ENCODE results near the gene TSPAN4. TPM values are rescaled to one million over a fixed set of nuclear protein-coding genes. Genes with fewer than 3 reads are reported as not detected.

Gene TSPAN4
- total and polyA plus RNA-seq, 9 of the 15 experiments (the other 6 are each of a cell fraction or from before 2014, with no cell fraction given), result 0.07 to 31.0 (median 15.7) TPM

DNA sequence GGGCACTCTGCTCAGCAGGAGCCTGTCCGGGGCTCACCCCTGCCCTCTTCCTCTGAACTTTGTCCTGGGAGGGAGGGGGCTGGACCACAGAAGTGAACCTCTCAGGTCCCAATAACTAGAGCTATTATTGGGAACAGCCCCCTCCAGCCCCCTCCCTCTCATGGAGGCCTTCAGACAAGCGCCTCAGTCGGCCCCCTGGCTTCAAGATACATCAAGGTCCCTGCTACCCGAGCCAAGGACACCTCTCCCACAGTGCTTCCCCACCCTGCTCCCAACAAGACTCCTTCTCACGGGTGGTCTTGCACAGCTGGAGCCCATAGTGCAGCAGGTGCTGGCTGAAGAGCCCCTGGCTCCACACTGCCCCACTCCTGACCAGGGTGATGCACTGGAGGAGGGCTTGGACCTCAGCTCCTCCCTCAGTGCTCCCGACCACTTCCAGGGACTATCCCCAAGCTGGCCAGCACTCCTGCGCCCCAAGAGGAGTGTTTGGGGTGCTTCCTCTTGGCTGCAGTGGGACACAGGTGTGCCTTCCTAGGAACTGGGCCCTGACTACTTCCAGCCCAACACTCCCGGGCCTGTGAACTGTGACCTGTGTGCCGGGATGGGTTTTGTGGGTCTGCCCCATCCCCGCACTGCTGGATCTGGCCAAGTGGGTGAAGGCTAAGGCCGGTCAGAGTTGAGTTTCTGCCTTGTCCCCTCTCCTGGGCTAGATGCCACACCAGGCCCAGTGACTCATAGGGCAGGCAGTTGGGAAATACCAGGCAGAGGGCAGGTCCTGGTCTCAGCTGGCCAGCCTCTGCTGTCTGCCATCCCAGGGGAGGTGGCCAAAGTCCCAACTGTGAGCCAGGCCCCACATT lies 21.8 kb upstream of the TSPAN4 start:
- peak overlapping the region; percentile 87 to 100; a peak in 3 of 4 replicates for H3K9ac ChIP-seq (ENCODE audit: insufficient read depth in 1 of 2, low read depth in 2 of 2, low read length in 2 of 2)
- peaks cover 13% of the 10 kb centered on the region for H4K20me1 ChIP-seq (replicated peaks; ENCODE audit: control insufficient read depth, insufficient read depth, low read length)
- no peaks in the 10 kb centered on the region for H3K27me3 ChIP-seq (ENCODE audit: control insufficient read depth in 2 of 2, insufficient read depth in 2 of 2, low read length in 2 of 2)
- FAIRE-seq (no peak), DNase-seq (ENCODE audit: extremely low read depth in 1 of 4, low spot score in 3 of 4) (no peak), ATAC-seq (no peak)
- peaks cover 25% of the 10 kb centered on the region for H3K79me2 ChIP-seq (ENCODE audit: control insufficient read depth, insufficient read depth, low read length)
- intact Hi-C loops (cut with micrococcal nuclease) (no loop called here), in situ Hi-C loops (cut with MboI) (no loop called here)
- no peaks in the 10 kb centered on the region for H3K9me3 ChIP-seq (replicated peaks; ENCODE audit: control insufficient read depth, insufficient read depth, low read depth, low read length)
- peak overlapping the region; percentile 89 for H3K4me3 ChIP-seq
- ChIA-PET POLR2A (interaction anchor here (0.6 to 5.2 kb wide), 14 partner anchors 8 to 179 kb away, joined by 3 to 36 read pairs (median 8); partner anchors contain the start of genes CD151, POLR2L, RPLP2 and TSPAN4), CTCF (ENCODE audit: low intra/inter-chr PET ratio) (no interaction called here)
- peaks cover 6% of the 10 kb centered on the region for H3K9me1 ChIP-seq (ENCODE audit: control insufficient read depth, insufficient read depth, low read length)
- peak overlapping the region; percentile 92; the same call in 2 of the 3 replicates for H3K27ac ChIP-seq (ENCODE audit: extremely low read depth, low read depth, low read length)
- H3K4me1 ChIP-seq (replicated peaks in 1 of 2; ENCODE audit: control insufficient read depth in 2 of 2, insufficient read depth in 2 of 2, low read length in 2 of 2), result peaks cover 15 to 79% of the 10 kb centered on the region in 2 experiments; a peak in 4 of 5 replicates
- WGBS (ENCODE audit: insufficient coverage, low coverage, missing lambda C conversion rate), result 78% methylated on average over 8 of the region's 11 CpGs
- H3K4me2 ChIP-seq (ENCODE audit: insufficient read depth, low read length), result peak overlapping the region; percentile 86
- no peak overlapping the region for H2AFZ ChIP-seq (ENCODE audit: low read depth, low read length)
- peaks cover 38% of the 10 kb centered on the region; the same call in 1 of the 3 replicates for H3K36me3 ChIP-seq (ENCODE audit: control insufficient read depth, insufficient read depth, low read length)
- no TSS peak for BruUV-seq (replicated peaks)
- TF ChIP-seq, protein P1, sequence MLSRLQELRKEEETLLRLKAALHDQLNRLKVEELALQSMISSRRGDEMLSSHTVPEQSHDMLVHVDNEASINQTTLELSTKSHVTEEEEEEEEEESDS (CRISPR knock-in tag; IDR thresholded peaks at IDR 0.05), result no peak
- TF ChIP-seq DNMT1 (IDR thresholded peaks at IDR 0.05) (no peak), TGIF2 (CRISPR knock-in tag; IDR thresholded peaks at IDR 0.05) (no peak), ARHGAP35 (IDR thresholded peaks at IDR 0.05; ENCODE audit: partially characterized antibody) (no peak), MCM2 (IDR thresholded peaks at IDR 0.05; ENCODE audit: low read depth) (no peak), POLR2AphosphoS5 (IDR thresholded peaks at IDR 0.05; ENCODE audit: control insufficient read depth, insufficient read depth, low read depth, low read length) (no peak), MED1 (CRISPR knock-in tag; IDR thresholded peaks at IDR 0.05; ENCODE audit: borderline replicate concordance) (0 out of 2 replicates have a peak, but pooled peaks have one; percentile 50), POLR3A (IDR thresholded peaks at IDR 0.05; ENCODE audit: borderline replicate concordance, extremely low read depth, insufficient read depth, insufficient read length) (no peak), ZNF253 (CRISPR knock-in tag; conservative IDR thresholded peaks at IDR 0.05) (no peak), ZBTB1 (CRISPR knock-in tag; IDR thresholded peaks at IDR 0.05; ENCODE audit: borderline replicate concordance, low read depth) (no peak), HNRNPL (IDR thresholded peaks at IDR 0.05; ENCODE audit: low read depth, low read length) (no peak), CREB1 (IDR thresholded peaks at IDR 0.05) (no peak), CREB1 (CRISPR knock-in tag; IDR thresholded peaks at IDR 0.05) (0 out of 2 replicates have a peak, but pooled peaks have one; percentile 7)
- TF ChIP-seq, protein P2, sequence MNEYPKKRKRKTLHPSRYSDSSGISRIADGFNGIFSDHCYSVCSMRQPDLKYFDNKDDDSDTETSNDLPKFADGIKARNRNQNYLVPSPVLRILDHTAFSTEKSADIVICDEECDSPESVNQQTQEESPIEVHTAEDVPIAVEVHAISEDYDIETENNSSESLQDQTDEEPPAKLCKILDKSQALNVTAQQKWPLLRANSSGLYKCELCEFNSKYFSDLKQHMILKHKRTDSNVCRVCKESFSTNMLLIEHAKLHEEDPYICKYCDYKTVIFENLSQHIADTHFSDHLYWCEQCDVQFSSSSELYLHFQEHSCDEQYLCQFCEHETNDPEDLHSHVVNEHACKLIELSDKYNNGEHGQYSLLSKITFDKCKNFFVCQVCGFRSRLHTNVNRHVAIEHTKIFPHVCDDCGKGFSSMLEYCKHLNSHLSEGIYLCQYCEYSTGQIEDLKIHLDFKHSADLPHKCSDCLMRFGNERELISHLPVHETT (CRISPR knock-in tag; conservative IDR thresholded peaks at IDR 0.05 in 1 of 2, IDR thresholded peaks at IDR 0.05 in 1 of 2), result no peak
- TF ChIP-seq, protein P3, sequence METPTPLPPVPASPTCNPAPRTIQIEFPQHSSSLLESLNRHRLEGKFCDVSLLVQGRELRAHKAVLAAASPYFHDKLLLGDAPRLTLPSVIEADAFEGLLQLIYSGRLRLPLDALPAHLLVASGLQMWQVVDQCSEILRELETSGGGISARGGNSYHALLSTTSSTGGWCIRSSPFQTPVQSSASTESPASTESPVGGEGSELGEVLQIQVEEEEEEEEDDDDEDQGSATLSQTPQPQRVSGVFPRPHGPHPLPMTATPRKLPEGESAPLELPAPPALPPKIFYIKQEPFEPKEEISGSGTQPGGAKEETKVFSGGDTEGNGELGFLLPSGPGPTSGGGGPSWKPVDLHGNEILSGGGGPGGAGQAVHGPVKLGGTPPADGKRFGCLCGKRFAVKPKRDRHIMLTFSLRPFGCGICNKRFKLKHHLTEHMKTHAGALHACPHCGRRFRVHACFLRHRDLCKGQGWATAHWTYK (CRISPR knock-in tag; IDR thresholded peaks at IDR 0.05), result no peak
- TF ChIP-seq, protein P4, sequence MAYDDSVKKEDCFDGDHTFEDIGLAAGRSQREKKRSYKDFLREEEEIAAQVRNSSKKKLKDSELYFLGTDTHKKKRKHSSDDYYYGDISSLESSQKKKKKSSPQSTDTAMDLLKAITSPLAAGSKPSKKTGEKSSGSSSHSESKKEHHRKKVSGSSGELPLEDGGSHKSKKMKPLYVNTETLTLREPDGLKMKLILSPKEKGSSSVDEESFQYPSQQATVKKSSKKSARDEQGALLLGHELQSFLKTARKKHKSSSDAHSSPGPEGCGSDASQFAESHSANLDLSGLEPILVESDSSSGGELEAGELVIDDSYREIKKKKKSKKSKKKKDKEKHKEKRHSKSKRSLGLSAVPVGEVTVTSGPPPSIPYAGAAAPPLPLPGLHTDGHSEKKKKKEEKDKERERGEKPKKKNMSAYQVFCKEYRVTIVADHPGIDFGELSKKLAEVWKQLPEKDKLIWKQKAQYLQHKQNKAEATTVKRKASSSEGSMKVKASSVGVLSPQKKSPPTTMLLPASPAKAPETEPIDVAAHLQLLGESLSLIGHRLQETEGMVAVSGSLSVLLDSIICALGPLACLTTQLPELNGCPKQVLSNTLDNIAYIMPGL (CRISPR knock-in tag; IDR thresholded peaks at IDR 0.05), result 0 out of 2 replicates have a peak, but pooled peaks have one; percentile 28

Measured in K562 (cell line).